Heart left ventricle (tissue), 16 donors: ENCODE measurements around the gene C13orf46. TPM values are rescaled to one million over a fixed set of nuclear protein-coding genes. Genes with fewer than 3 reads are reported as not detected.
A peak's percentile ranks its signal among the peaks of the same experiment; 100 is the strongest.

Source experiments
- ATAC-seq, 4 donors: fragments of 200-7000 bp; cut with Tn5 transposase; one replicate each; pipeline ENCODE4 v1.9.1; 2020 to 2022; ENCODE audit warnings: moderate library complexity in 4 of 4, mild to moderate bottlenecking in 3 of 4, moderate number of reproducible peaks in 1 of 4
- DNase-seq, 5 donors: peaks; one replicate each; pipeline ENCODE4 v3.0.0-alpha.2; 2020
- H3K27ac ChIP-seq, 12 donors: fragments of 200-600 bp; sonication (generic) in 4 of 12; one replicate each; pipeline versions ENCODE4 v1.5.0 to v1.8.0; 2016 to 2022; ENCODE audit warnings: mild to moderate bottlenecking in 2 of 12
- H3K27me3 ChIP-seq, 9 donors: fragments of 200-600 bp; sonication (generic) in 2 of 9; one replicate each; pipeline versions ENCODE4 v1.5.1 to v1.8.0; 2016 to 2022; ENCODE audit warnings: mild to moderate bottlenecking in 3 of 9
- H3K36me3 ChIP-seq, 9 donors: fragments of 200-600 bp; sonication (generic) in 2 of 9; one replicate each; pipeline versions ENCODE4 v1.5.0 to v1.8.0; 2018 to 2022; ENCODE audit warnings: mild to moderate bottlenecking in 2 of 9
- H3K4me1 ChIP-seq, 12 donors: fragments of 200-600 bp; sonication (generic) in 4 of 12; one replicate each; pipeline versions ENCODE4 v1.5.0 to v1.8.0; 2016 to 2022; ENCODE audit warnings: mild to moderate bottlenecking in 3 of 12
- H3K4me3 ChIP-seq, 12 donors: fragments of 200-600 bp; sonication (generic) in 4 of 12; one replicate each; pipeline versions ENCODE4 v1.5.0 to v1.8.0; 2017 to 2022; ENCODE audit warnings: mild to moderate bottlenecking in 9 of 12, moderate library complexity in 4 of 12
- H3K9me3 ChIP-seq, 12 donors: fragments of 200-600 bp; sonication (generic) in 4 of 12; one replicate each; pipeline versions ENCODE4 v1.5.0 to v1.8.0; 2016 to 2022; ENCODE audit warnings: mild to moderate bottlenecking in 1 of 12
- POLR2A ChIP-seq, 2 donors: fragments of 450-650 bp; IDR thresholded peaks; one replicate each; pipeline ENCODE4 v1.6.1; 2017; ENCODE audit warnings: antibody characterized with exemption in 2 of 2, mild to moderate bottlenecking in 2 of 2, moderate library complexity in 2 of 2
- WGBS, 4 donors: extraction: QIAGEN DNeasy Blood & Tissue Kit in 2 of 4; methylation state at CpG; one replicate each; pipeline versions ENCODE4 v1.1.5 to v1.1.7; 2013 to 2018; 5-methylcytosine and 5-hydroxymethylcytosine counted together
- intact Hi-C, 10 donors: fragments of 100-400 bp; cut with DNase I; formaldehyde crosslinking; loops; one replicate each; pipeline versions ENCODE4 v1.11.1 to v1.14.2; 2022
- polyA plus RNA-seq, 2 donors: library from polyadenylated mRNA; stranded (reverse); fragments of 200-250 nt; gene quantifications; one replicate each; pipeline ENCODE4 v1.2.3, GENCODE V29; 2013
- total RNA-seq, 9 donors: library from RNA; depleted of rRNA in 2 of 9; stranded (reverse); fragments of >200 nt in 2 of 9; fragmentation: NEBNext Ultra II Directional in 3 of 9; extraction: Animal tissue kit (Norgen Biotek cat#: 25700) in 3 of 9; gene quantifications; one replicate each; pipeline versions ENCODE4 v1.1.0 to v1.2.4, GENCODE V29; 2016 to 2023
- TF ChIP-seq, protein P1 (sequence below), 12 donors: fragments of 200-600 bp; sonication (generic) in 4 of 12; IDR thresholded peaks; one replicate each; pipeline versions ENCODE4 v1.5.0 to v1.8.0; 2018 to 2022; ENCODE audit warnings: antibody characterized with exemption in 12 of 12, mild to moderate bottlenecking in 5 of 12
- donor health status: ischemic (EF 13 %, LVEDD 7.1; RV severe dilation, severe dysfunction).
- donor health status: healthy with polysubstance abuse.
- donor health status: DM: no; HTN: yes; CAD: no.
- donor health status: DM: no; HTN: no; CAD: no.
- donor health status: ischemic (EF 25% LVEDD 6.9; RV normal size, moderate dysfunction).
- donor health status: ischemic (EF 25% LVEDD 5.7; RV mildly dilated, moderate dysfunction).
- donor health status: healthy.
- donor health status: DM: yes; HTN: yes; CAD: no.
- donor health status: ischemic (EF 35%, LVEDD 5.7; RV mildly dilated, moderate dysfunction).
- donor health status: nonischemic (EF 11% LVEDD 7.7; RV severe dilation, severe dysfunction).
- donor health status: DM: yes; HTN: yes; CAD: no.
- donor health status: PGD.
- donor health status: ischemic (EF 29% LVEDD 5.4; RV normal size, mild dysfunction).
- donor health status: nonischemic (EF 23%, LVEDD 6.1; RV moderate dilation, normal function).

C13orf46 gene
- total and polyA plus RNA-seq, 11 donors: 0.07 to 3.1 (median 0.28) TPM; not detected in 1

- peak in 1 of 4 donors; percentile 17 for ATAC-seq
- WGBS, 4 donors: 93 to 95% (median 95%) methylated on average over 20 of the region's 20 CpGs
These were observed 6.1 kb upstream of the C13orf46 start for GRCh38 chr13:113979791-113980471.

DNA sequence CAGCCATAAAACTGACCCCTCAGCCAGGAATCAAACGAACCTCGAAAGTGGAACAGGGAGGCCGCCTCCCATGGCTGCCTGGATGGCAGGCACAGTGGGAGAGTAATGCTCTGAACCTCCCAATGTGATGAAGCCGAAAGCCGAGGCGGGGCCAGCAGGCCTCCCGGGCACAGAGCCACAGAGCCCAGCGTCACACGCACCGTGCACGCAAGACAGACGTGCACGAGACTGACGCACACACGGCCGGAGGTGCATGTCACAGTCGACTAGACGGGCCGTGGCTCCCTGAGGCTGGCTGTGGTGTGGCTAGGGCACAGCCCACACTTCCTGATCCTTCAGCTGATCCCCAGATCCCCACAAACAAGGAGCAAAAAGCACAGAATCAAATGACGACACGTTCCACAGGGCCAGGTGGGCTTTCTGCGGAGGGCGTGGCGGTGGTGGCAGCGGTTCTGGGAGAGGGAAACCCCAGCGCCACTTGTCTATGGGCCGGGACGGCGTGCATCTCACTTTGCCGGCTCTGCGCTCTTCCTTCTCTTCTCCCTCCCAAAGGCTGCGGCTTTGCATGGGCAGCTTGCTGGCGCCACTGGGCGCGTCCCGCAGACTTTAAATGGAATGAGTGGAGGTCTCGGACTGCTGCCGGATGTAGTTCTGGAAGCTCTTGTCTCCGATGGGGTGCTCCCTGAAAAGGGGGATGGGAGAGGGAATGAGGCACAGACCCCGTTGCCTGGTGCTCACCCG, 5.0 kb upstream of the C13orf46 start:
- no peak overlapping the region for H3K4me3 ChIP-seq
- intact Hi-C loops: no loop called here
- H3K4me1 ChIP-seq: peaks cover 0 to 13% (median 1%) of the 10 kb centered on the region in 12 donors
- H3K9me3 ChIP-seq: no peaks in the 10 kb centered on the region
- 92 to 95% (median 93%) methylated on average over 34 to 41 of the region's 41 CpGs for WGBS, 4 donors
- no peak for TF ChIP-seq POLR2A (IDR thresholded peaks at IDR 0.05)
- TF ChIP-seq, protein P1, sequence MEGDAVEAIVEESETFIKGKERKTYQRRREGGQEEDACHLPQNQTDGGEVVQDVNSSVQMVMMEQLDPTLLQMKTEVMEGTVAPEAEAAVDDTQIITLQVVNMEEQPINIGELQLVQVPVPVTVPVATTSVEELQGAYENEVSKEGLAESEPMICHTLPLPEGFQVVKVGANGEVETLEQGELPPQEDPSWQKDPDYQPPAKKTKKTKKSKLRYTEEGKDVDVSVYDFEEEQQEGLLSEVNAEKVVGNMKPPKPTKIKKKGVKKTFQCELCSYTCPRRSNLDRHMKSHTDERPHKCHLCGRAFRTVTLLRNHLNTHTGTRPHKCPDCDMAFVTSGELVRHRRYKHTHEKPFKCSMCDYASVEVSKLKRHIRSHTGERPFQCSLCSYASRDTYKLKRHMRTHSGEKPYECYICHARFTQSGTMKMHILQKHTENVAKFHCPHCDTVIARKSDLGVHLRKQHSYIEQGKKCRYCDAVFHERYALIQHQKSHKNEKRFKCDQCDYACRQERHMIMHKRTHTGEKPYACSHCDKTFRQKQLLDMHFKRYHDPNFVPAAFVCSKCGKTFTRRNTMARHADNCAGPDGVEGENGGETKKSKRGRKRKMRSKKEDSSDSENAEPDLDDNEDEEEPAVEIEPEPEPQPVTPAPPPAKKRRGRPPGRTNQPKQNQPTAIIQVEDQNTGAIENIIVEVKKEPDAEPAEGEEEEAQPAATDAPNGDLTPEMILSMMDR (IDR thresholded peaks at IDR 0.05): no peak
- peaks cover 0 to 79% (median 20%) of the 10 kb centered on the region in 9 donors for H3K36me3 ChIP-seq
- peak in 2 of 5 donors; percentile 24 to 49 for DNase-seq
- ATAC-seq: no peak
- H3K27ac ChIP-seq: no peak overlapping the region
- H3K27me3 ChIP-seq: no peaks in the 10 kb centered on the region

More at GRCh38 chr13:113979791-113980471, 6.1 kb upstream of the C13orf46 start:
- DNase-seq: peak in 2 of 5 donors; percentile 15 to 17
- no peak overlapping the region for H3K4me3 ChIP-seq
- intact Hi-C loops: no loop called here
- no peaks in the 10 kb centered on the region for H3K9me3 ChIP-seq
- TF ChIP-seq, protein P1 (IDR thresholded peaks at IDR 0.05): no peak
- no peak for TF ChIP-seq POLR2A (IDR thresholded peaks at IDR 0.05)
- H3K4me1 ChIP-seq: peaks cover 0 to 13% (median 1%) of the 10 kb centered on the region in 12 donors
- H3K27ac ChIP-seq: no peak overlapping the region
- H3K36me3 ChIP-seq: peaks cover 0 to 72% (median 20%) of the 10 kb centered on the region in 9 donors
- H3K27me3 ChIP-seq: no peaks in the 10 kb centered on the region

GRCh38 chr13:113977976-113978375, 4.1 kb upstream of the C13orf46 start:
- Histone ChIP-seq H3K9me3 (no peaks in the 10 kb centered on the region), H3K4me3 (no peak overlapping the region), H3K27ac (no peak overlapping the region), H3K27me3 (no peaks in the 10 kb centered on the region), H3K36me3 (peaks cover 0 to 89% (median 20%) of the 10 kb centered on the region in 9 donors), H3K4me1 (peaks cover 0 to 13% (median 1%) of the 10 kb centered on the region in 12 donors)
- WGBS, 4 donors: 92 to 94% (median 92%) methylated on average over 13 of the region's 13 CpGs
- ATAC-seq: no peak
- DNase-seq: peak in 2 of 5 donors; percentile 7 to 46
- TF ChIP-seq, protein P1 (IDR thresholded peaks at IDR 0.05): no peak
- TF ChIP-seq POLR2A (IDR thresholded peaks at IDR 0.05): no peak
- intact Hi-C loops: no loop called here
